OCI-LY1 (cell line): ENCODE measurements around the gene MRPL28.

Source experiments
- H2AFZ ChIP-seq: fragments of 200-600 bp; sonication (generic), shearing (Covaris generic); 2 replicates; pipeline ENCODE4 v1.6.0; 2014; ENCODE audit warnings: antibody characterized with exemption, mild to moderate bottlenecking, low read length
- H3F3A ChIP-seq: fragments of 200-600 bp; sonication (generic), shearing (Covaris generic); 2 replicates; pipeline ENCODE4 v1.6.0; 2014; ENCODE audit warnings: mild to moderate bottlenecking, antibody characterized with exemption, low read length, moderate library complexity; ENCODE audit not compliant: insufficient read depth
- H3K27ac ChIP-seq: fragments of 200-600 bp; sonication (generic); 2 replicates; pipeline ENCODE4 v1.5.1; 2014; ENCODE audit warnings: low read length, mixed run types, mild to moderate bottlenecking, low read depth; ENCODE audit not compliant: poor library complexity, severe bottlenecking
- H3K27me3 ChIP-seq: fragments of 200-600 bp; sonication (generic); 2 replicates; pipeline ENCODE4 v1.6.0; 2014; ENCODE audit warnings: antibody characterized with exemption, mild to moderate bottlenecking, low read length, moderate library complexity; ENCODE audit not compliant: insufficient read depth
- H3K36me3 ChIP-seq: fragments of 200-600 bp; sonication (generic); 2 replicates; pipeline ENCODE4 v1.6.1; 2014; ENCODE audit warnings: mild to moderate bottlenecking, antibody characterized with exemption, low read length, moderate library complexity, mixed read lengths; ENCODE audit not compliant: insufficient read depth
- H3K4me1 ChIP-seq: fragments of 200-600 bp; sonication (generic); 2 replicates; pipeline ENCODE4 v1.5.1; 2014; ENCODE audit warnings: mild to moderate bottlenecking, low read length, moderate library complexity; ENCODE audit not compliant: insufficient read depth, severe bottlenecking
- H3K4me2 ChIP-seq: fragments of 200-600 bp; sonication (generic), shearing (Covaris generic); 2 replicates; pipeline ENCODE4 v1.6.1; 2014; ENCODE audit warnings: low read length
- H3K4me3 ChIP-seq: fragments of 200-600 bp; sonication (generic); 2 replicates; pipeline ENCODE4 v1.5.1; 2014; ENCODE audit warnings: low read length, low read depth, mild to moderate bottlenecking, mixed read lengths; ENCODE audit not compliant: poor library complexity, severe bottlenecking
- H3K79me2 ChIP-seq: fragments of 200-600 bp; shearing (Covaris generic); 2 replicates; pipeline ENCODE4 v1.6.1; 2016; ENCODE audit warnings: mixed run types, low read length, mixed read lengths; ENCODE audit not compliant: insufficient read depth
- H3K9ac ChIP-seq: fragments of 200-600 bp; sonication (generic), shearing (Covaris generic); 2 replicates; pipeline ENCODE4 v1.6.1; 2014; ENCODE audit warnings: mild to moderate bottlenecking, low read length, mixed read lengths
- H3K9me2 ChIP-seq: fragments of 200-600 bp; sonication (generic), shearing (Covaris generic); 2 replicates; pipeline ENCODE4 v1.6.1; 2014; ENCODE audit warnings: low read depth, mild to moderate bottlenecking, low read length, mixed read lengths
- H3K9me3 ChIP-seq: fragments of 200-600 bp; shearing (Covaris generic); 2 replicates; pipeline ENCODE4 v1.6.1; 2014; ENCODE audit warnings: low read length, mixed read lengths
- H4K20me1 ChIP-seq: fragments of 200-600 bp; sonication (generic), shearing (Covaris generic); 2 replicates; pipeline ENCODE4 v1.6.0; 2016; ENCODE audit warnings: mild to moderate bottlenecking, low read length; ENCODE audit not compliant: insufficient read depth
- CTCF ChIP-seq: fragments of 200-600 bp; sonication (generic), shearing (Covaris generic); IDR thresholded peaks from 2 replicates; pipeline ENCODE4 v1.5.1; 2017; ENCODE audit warnings: mild to moderate bottlenecking, antibody characterized with exemption, low read length, moderate library complexity, mixed read lengths
- EZH2 ChIP-seq: fragments of 200-600 bp; sonication (generic), shearing (Covaris generic); IDR thresholded peaks from 2 replicates; pipeline ENCODE4 v1.8.0; 2017; ENCODE audit warnings: borderline replicate concordance, mixed run types, mild to moderate bottlenecking, antibody characterized with exemption, low read length, moderate library complexity, mixed read lengths

Gene MRPL28

GRCh38 chr16:377419-377951, 7.1 kb upstream of the MRPL28 start:
- peaks cover 9% of the 10 kb centered on the region for H3K4me1 ChIP-seq
- TF ChIP-seq EZH2 (no peak), CTCF (no peak)

GRCh38 chr16:376817-377418, 6.6 kb upstream of the MRPL28 start:
- H3K9me3 ChIP-seq, result no peaks in the 10 kb centered on the region
- no peak overlapping the region for H3K4me3 ChIP-seq
- no peaks in the 10 kb centered on the region for H3K27me3 ChIP-seq
- H3K9me2 ChIP-seq, result no peaks in the 10 kb centered on the region
- no peak overlapping the region for H3K9ac ChIP-seq
- no peaks in the 10 kb centered on the region for H3F3A ChIP-seq
- H3K27ac ChIP-seq, result no peak overlapping the region
- TF ChIP-seq EZH2, result no peak
- TF ChIP-seq CTCF, result no peak
- H4K20me1 ChIP-seq, result no peaks in the 10 kb centered on the region
- H3K36me3 ChIP-seq, result peaks cover 32% of the 10 kb centered on the region
- peaks cover 9% of the 10 kb centered on the region for H3K4me1 ChIP-seq
- H3K79me2 ChIP-seq, result no peaks in the 10 kb centered on the region
- H3K4me2 ChIP-seq, result no peak overlapping the region
- no peak overlapping the region for H2AFZ ChIP-seq

More at GRCh38 chr16:377419-377951, 7.1 kb upstream of the MRPL28 start:
- Histone ChIP-seq H3K27ac (no peak overlapping the region), H3K4me3 (no peak overlapping the region), H3K4me2 (no peak overlapping the region), H3K9me2 (no peaks in the 10 kb centered on the region), H2AFZ (no peak overlapping the region), H3K36me3 (peaks cover 29% of the 10 kb centered on the region), H4K20me1 (no peaks in the 10 kb centered on the region), H3K9ac (no peak overlapping the region), H3F3A (no peaks in the 10 kb centered on the region), H3K9me3 (no peaks in the 10 kb centered on the region), H3K27me3 (no peaks in the 10 kb centered on the region), H3K79me2 (no peaks in the 10 kb centered on the region)

GRCh38 chr16:375927-376816, 5.8 kb upstream of the MRPL28 start:
- no peak overlapping the region for H3K4me2 ChIP-seq
- H3K9ac ChIP-seq, result no peak overlapping the region
- peaks cover 39% of the 10 kb centered on the region for H3K36me3 ChIP-seq
- peaks cover 9% of the 10 kb centered on the region for H3K4me1 ChIP-seq
- no peak overlapping the region for H2AFZ ChIP-seq
- H3K79me2 ChIP-seq, result no peaks in the 10 kb centered on the region
- no peaks in the 10 kb centered on the region for H3K9me3 ChIP-seq
- no peaks in the 10 kb centered on the region for H3F3A ChIP-seq
- H3K4me3 ChIP-seq, result no peak overlapping the region
- H3K27ac ChIP-seq, result no peak overlapping the region
- no peaks in the 10 kb centered on the region for H3K27me3 ChIP-seq
- no peak for TF ChIP-seq CTCF
- no peak for TF ChIP-seq EZH2
- H4K20me1 ChIP-seq, result no peaks in the 10 kb centered on the region
- H3K9me2 ChIP-seq, result no peaks in the 10 kb centered on the region
